ENCODE measurements around the gene PTPRN2.

The PTPRN2 gene

GRCh38 chr7:157637216-157637949, 950.2 kb downstream of the PTPRN2 start:
- DNase-seq (ENCODE audit: low read depth) = no peak
- no peak overlapping the region for H3K4me3 ChIP-seq (ENCODE audit: low read length)
- TF ChIP-seq, protein P1, sequence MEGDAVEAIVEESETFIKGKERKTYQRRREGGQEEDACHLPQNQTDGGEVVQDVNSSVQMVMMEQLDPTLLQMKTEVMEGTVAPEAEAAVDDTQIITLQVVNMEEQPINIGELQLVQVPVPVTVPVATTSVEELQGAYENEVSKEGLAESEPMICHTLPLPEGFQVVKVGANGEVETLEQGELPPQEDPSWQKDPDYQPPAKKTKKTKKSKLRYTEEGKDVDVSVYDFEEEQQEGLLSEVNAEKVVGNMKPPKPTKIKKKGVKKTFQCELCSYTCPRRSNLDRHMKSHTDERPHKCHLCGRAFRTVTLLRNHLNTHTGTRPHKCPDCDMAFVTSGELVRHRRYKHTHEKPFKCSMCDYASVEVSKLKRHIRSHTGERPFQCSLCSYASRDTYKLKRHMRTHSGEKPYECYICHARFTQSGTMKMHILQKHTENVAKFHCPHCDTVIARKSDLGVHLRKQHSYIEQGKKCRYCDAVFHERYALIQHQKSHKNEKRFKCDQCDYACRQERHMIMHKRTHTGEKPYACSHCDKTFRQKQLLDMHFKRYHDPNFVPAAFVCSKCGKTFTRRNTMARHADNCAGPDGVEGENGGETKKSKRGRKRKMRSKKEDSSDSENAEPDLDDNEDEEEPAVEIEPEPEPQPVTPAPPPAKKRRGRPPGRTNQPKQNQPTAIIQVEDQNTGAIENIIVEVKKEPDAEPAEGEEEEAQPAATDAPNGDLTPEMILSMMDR (conservative IDR thresholded peaks at IDR 0.05; ENCODE audit: low read length) = no peak

DNA sequence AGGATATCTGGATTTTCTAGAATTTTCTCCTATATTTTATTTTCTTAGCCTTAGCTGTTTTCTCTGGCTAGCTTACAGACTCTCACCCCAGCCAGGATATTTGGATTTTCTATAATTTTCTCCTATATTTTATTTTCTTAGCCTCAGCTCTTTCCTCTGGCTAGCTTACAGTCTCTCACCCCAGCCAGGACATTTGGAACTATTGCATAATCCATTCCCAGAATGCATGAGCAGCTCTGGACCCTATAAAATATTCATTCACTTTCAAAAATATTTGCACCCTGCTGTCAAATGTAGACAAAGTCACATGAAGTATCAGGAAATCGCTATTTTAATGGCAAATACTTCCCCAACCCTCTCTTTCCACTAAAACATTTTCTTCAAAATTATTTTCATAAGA, 952.0 kb downstream of the PTPRN2 start:
- TF ChIP-seq, protein P1 (conservative IDR thresholded peaks at IDR 0.05; ENCODE audit: low read length) = no peak
- no peak for DNase-seq (ENCODE audit: low read depth)
- H3K4me3 ChIP-seq (ENCODE audit: low read length) = no peak overlapping the region

GRCh38 chr7:157635148-157635500, 952.5 kb downstream of the PTPRN2 start:
- TF ChIP-seq, protein P1 (conservative IDR thresholded peaks at IDR 0.05; ENCODE audit: low read length) = no peak
- DNase-seq (ENCODE audit: low read depth) = no peak
- no peak overlapping the region for H3K4me3 ChIP-seq (ENCODE audit: low read length)

DNA sequence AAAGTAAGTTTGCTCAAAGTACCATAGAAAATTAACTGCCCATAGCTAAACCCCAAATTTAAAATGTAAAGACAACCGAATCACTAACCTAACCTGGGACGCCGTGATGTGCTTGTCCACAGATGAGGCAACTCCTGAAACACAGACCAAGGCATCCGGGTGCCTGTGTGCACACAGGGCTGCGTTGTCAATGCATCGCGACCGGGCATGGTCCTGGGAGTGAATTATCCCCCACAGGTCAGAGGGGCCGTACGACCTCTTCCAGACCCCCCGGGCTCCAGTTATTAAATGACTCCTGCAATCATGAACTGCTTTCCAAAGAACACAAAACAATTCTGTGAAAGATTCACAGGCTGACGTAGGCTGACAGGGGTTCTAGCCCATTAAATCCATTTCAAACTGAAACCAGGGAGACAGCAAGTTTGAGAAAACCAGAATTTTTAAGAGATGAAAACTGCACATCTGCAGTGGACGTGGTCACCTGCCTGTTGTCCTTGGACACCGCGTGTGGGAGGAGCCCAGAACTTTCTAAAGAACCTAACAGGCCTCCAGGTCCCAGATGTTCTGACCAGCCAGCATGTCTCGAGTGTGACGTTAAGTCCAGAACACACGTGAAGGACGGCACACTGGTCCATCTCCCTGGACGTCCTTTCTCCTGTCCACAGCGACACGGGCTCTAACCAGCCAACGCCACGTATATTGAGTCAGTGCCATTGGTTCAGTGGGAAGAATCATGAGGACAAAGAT, 953.0 kb downstream of the PTPRN2 start:
- no peak for DNase-seq (ENCODE audit: low read depth)
- no peak overlapping the region for H3K4me3 ChIP-seq (ENCODE audit: low read length)
- TF ChIP-seq, protein P1 (conservative IDR thresholded peaks at IDR 0.05; ENCODE audit: low read length) = no peak

DNA sequence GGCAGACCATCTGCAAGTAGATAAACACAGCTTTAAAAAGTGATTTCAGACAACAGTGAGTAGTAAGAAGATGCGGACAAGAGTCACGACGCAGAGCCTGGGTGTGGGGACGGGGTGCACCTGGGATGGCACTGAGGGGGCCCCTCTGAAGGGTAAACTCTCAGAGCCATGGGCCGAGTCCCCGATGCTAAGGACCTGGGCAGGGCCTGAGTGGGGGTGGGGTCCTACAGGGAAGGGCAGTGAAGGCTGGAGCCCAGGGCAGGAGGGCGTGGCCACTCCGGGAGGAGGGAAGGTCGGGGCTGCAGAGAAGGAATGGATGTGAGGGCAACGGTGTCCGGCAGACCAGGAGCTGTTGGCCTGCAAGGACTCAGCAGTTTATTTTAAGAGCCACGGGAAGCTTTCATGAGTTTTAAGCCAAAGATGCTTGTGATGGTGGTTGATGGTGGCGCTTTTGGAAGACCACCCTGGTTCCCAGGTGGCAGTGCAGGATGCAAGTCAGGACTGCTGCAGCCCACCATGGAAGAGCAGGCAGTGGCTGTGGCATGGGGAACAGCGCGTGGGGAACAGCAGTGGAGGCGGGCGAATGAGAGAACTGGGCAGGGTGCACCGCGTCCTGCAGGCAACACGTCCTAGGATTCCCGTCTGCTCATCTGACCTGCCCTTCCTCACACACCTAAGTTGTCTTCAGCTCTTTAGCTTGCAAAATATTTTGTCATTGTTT, 954.0 kb downstream of the PTPRN2 start:
- no peak overlapping the region for H3K4me3 ChIP-seq (ENCODE audit: low read length)
- TF ChIP-seq, protein P1 (conservative IDR thresholded peaks at IDR 0.05; ENCODE audit: low read length) = no peak
- DNase-seq (ENCODE audit: low read depth) = no peak

- no peak overlapping the region for H3K4me3 ChIP-seq (ENCODE audit: low read length)
- TF ChIP-seq, protein P1 (conservative IDR thresholded peaks at IDR 0.05; ENCODE audit: low read length) = no peak
- no peak for DNase-seq (ENCODE audit: low read depth)
Measured at GRCh38 chr7:157630301-157630853, 957.2 kb downstream of the PTPRN2 start.

All from AG10803 (cell line).